A549 (cell line): ENCODE measurements around the gene VPS26A. TPM values are rescaled to one million over a fixed set of nuclear protein-coding genes. Genes with fewer than 3 reads are reported as not detected.

ENCODE experiments used
- ATAC-seq, 2 experiments: fragments of 200-7000 bp in 1 of 2; fragments of >200 bp in 1 of 2; cut with Nextera tagmentation in 1 of 2; cut with Tn5 transposase in 1 of 2; 3 replicates each; pipeline versions ENCODE4 v1.8.0 to v1.9.1; 2018 to 2020; ENCODE audit warnings: mild to moderate bottlenecking in 1 of 2, moderate library complexity in 1 of 2
- CTCF ChIA-PET: fragments of 300-600 bp; sonication (Branson Sonifier 250); formaldehyde crosslinking; extraction: SDS; loops from one replicate; lab custom pipeline; 2021; ENCODE audit warnings: antibody characterized with exemption, inconsistent platforms; lab: Yijun Ruan, JAX
- POLR2A ChIA-PET: fragments of 350-600 bp; formaldehyde crosslinking; extraction: SDS; loops from one replicate; lab custom pipeline; 2021; ENCODE audit warnings: antibody characterized with exemption, inconsistent platforms; lab: Yijun Ruan, JAX
- DNase-seq, 2 experiments: peaks; one replicate each; pipeline versions ENCODE4 v3.0.0 to v3.0.0-alpha.2; 2011 to 2016; ENCODE audit warnings: low read depth in 1 of 2, low spot score in 1 of 2
- FAIRE-seq: peaks from 2 replicates; lab custom pipeline; 2011; peaks lifted over from hg19 to GRCh38; lab: Jason Lieb, UNC
- H3K27ac ChIP-seq, 2 experiments: fragments of >200 bp; sonication (Bioruptor Twin); formaldehyde crosslinking; 3 replicates each; pipeline ENCODE4 v1.5.1; 2016 to 2017
- H3K4me1 ChIP-seq: fragments of >200 bp; sonication (Bioruptor Twin); formaldehyde crosslinking; 3 replicates; pipeline ENCODE4 v1.6.1; 2016
- H3K4me2 ChIP-seq: fragments of >200 bp; sonication (Bioruptor Twin); formaldehyde crosslinking; 3 replicates; pipeline ENCODE4 v1.6.1; 2016
- H3K4me3 ChIP-seq: fragments of >200 bp; sonication (Bioruptor Twin); formaldehyde crosslinking; 3 replicates; pipeline ENCODE4 v1.5.1; 2016
- H3K9me3 ChIP-seq: fragments of >200 bp; sonication (Bioruptor Twin); formaldehyde crosslinking; 3 replicates; pipeline ENCODE4 v1.6.1; 2016
- CBX2 ChIP-seq: fragments of 200-600 bp; sonication (generic); IDR thresholded peaks from 2 replicates; pipeline ENCODE4 v1.6.1; 2016; ENCODE audit warnings: low read depth, mild to moderate bottlenecking, borderline replicate concordance
- CEBPB ChIP-seq, 2 experiments: fragments of >200 bp in 1 of 2; sonication (Bioruptor Twin) in 1 of 2; formaldehyde crosslinking in 1 of 2; IDR thresholded peaks; 2 replicates each; pipeline ENCODE4 v1.6.1; 2012 to 2016
- CHD2 ChIP-seq: fragments of 150-350 bp; IDR thresholded peaks from 2 replicates; pipeline ENCODE4 v1.6.1; 2014; ENCODE audit warnings: low read length; ENCODE audit not compliant: partially characterized antibody
- CHD4 ChIP-seq: fragments of 200-600 bp; sonication (generic); IDR thresholded peaks from 2 replicates; pipeline ENCODE4 v1.6.1; 2016; ENCODE audit warnings: antibody characterized with exemption, mild to moderate bottlenecking, borderline replicate concordance
- EHF ChIP-seq: fragments of 250-450 bp; sonication (Bioruptor Pico); IDR thresholded peaks from 2 replicates; pipeline ENCODE4 v1.5.0; 2020; ENCODE audit warnings: mild to moderate bottlenecking
- EHMT2 ChIP-seq: fragments of 200-600 bp; sonication (generic); IDR thresholded peaks from 2 replicates; pipeline ENCODE4 v1.6.1; 2016; ENCODE audit warnings: antibody characterized with exemption, low read depth, mild to moderate bottlenecking, moderate library complexity
- ELK1 ChIP-seq: fragments of 150-350 bp; IDR thresholded peaks from 2 replicates; pipeline ENCODE4 v1.6.1; 2014; ENCODE audit warnings: low read depth, mild to moderate bottlenecking, low read length
- FOSL2 ChIP-seq, 2 experiments: fragments of 450-650 bp in 1 of 2; fragments of >200 bp in 1 of 2; sonication (Bioruptor Twin) in 1 of 2; formaldehyde crosslinking; IDR thresholded peaks; 2 replicates each; pipeline versions ENCODE4 v1.5.0 to v1.6.1; 2016 to 2020; ENCODE audit warnings: mild to moderate bottlenecking in 1 of 2, moderate library complexity in 1 of 2
- HDAC2 ChIP-seq: fragments of 200-600 bp; sonication (generic); IDR thresholded peaks from 2 replicates; pipeline ENCODE4 v1.6.1; 2016
- HES2 ChIP-seq: fragments of >200 bp; sonication (Bioruptor Twin); formaldehyde crosslinking; IDR thresholded peaks from 2 replicates; pipeline ENCODE4 v1.6.1; 2016
- HEYL ChIP-seq: fragments of 250-450 bp; sonication (Bioruptor Pico); IDR thresholded peaks from 2 replicates; pipeline ENCODE4 v1.8.0; 2021; ENCODE audit warnings: mild to moderate bottlenecking, moderate library complexity
- HOXA7 ChIP-seq: fragments of 250-450 bp; sonication (Bioruptor Pico); IDR thresholded peaks from 2 replicates; pipeline ENCODE4 v1.5.0; 2020; ENCODE audit warnings: mild to moderate bottlenecking, moderate library complexity
- HOXB13 ChIP-seq: fragments of 250-450 bp; sonication (Bioruptor Pico); IDR thresholded peaks from 2 replicates; pipeline ENCODE4 v1.5.0; 2020; ENCODE audit warnings: low read depth, mild to moderate bottlenecking, moderate library complexity
- KDM1A ChIP-seq: fragments of 200-600 bp; sonication (generic); IDR thresholded peaks from 2 replicates; pipeline ENCODE4 v1.6.1; 2016; ENCODE audit warnings: low read depth, mild to moderate bottlenecking
- KDM5A ChIP-seq: fragments of 200-600 bp; sonication (generic); IDR thresholded peaks from 2 replicates; pipeline ENCODE4 v1.6.1; 2016; ENCODE audit warnings: antibody characterized with exemption, mild to moderate bottlenecking
- MAFK ChIP-seq: fragments of 450-650 bp; IDR thresholded peaks from 2 replicates; pipeline ENCODE4 v1.6.1; 2014; ENCODE audit not compliant: partially characterized antibody
- MAZ ChIP-seq: fragments of 150-350 bp; IDR thresholded peaks from 2 replicates; pipeline ENCODE4 v1.6.1; 2014; ENCODE audit warnings: antibody characterized with exemption, low read depth, low read length, borderline replicate concordance
- MYC ChIP-seq: IDR thresholded peaks from 2 replicates; pipeline ENCODE4 v1.6.1; 2012; ENCODE audit warnings: mild to moderate bottlenecking, inconsistent platforms, low read length, improper control_type of control experiment, borderline replicate concordance
- NFE2L2 ChIP-seq: fragments of 150-350 bp; conservative IDR thresholded peaks from 2 replicates; pipeline ENCODE4 v1.6.1; 2014; ENCODE audit warnings: low read length
- POLR2A ChIP-seq: IDR thresholded peaks from 2 replicates; pipeline ENCODE4 v1.6.1; 2012; ENCODE audit warnings: mild to moderate bottlenecking, low read length
- POLR2AphosphoS2 ChIP-seq: conservative IDR thresholded peaks from 2 replicates; pipeline ENCODE4 v1.6.1; 2012; ENCODE audit warnings: low read length, improper control_type of control experiment, inconsistent platforms
- RARB ChIP-seq: fragments of 250-450 bp; sonication (Bioruptor Pico); IDR thresholded peaks from 2 replicates; pipeline ENCODE4 v1.8.0; 2021; ENCODE audit warnings: mild to moderate bottlenecking, moderate library complexity
- RNF2 ChIP-seq: fragments of 200-600 bp; sonication (generic); IDR thresholded peaks from 2 replicates; pipeline ENCODE4 v1.6.1; 2016; ENCODE audit warnings: low read depth, mild to moderate bottlenecking, antibody characterized with exemption, moderate library complexity, borderline replicate concordance
- SREBF2 ChIP-seq: fragments of 450-650 bp; IDR thresholded peaks from 2 replicates; pipeline ENCODE4 v1.6.1; 2014; ENCODE audit warnings: mild to moderate bottlenecking, moderate library complexity
- TFCP2L1 ChIP-seq: fragments of 250-450 bp; sonication (Bioruptor Pico); IDR thresholded peaks from 2 replicates; pipeline ENCODE4 v1.5.0; 2021; ENCODE audit warnings: mild to moderate bottlenecking
- TP53 ChIP-seq: fragments of 250-450 bp; sonication (Bioruptor Pico); IDR thresholded peaks from 2 replicates; pipeline ENCODE4 v1.5.0; 2021; ENCODE audit warnings: mild to moderate bottlenecking, moderate library complexity
- USF2 ChIP-seq: fragments of 450-650 bp; IDR thresholded peaks from 2 replicates; pipeline ENCODE4 v1.6.1; 2014; ENCODE audit warnings: antibody characterized with exemption
- ZC3H11A ChIP-seq: fragments of 450-650 bp; IDR thresholded peaks from 2 replicates; pipeline ENCODE4 v1.6.1; 2014; ENCODE audit warnings: antibody characterized with exemption, mild to moderate bottlenecking
- ZFP36 ChIP-seq: fragments of 450-650 bp; IDR thresholded peaks from 2 replicates; pipeline ENCODE4 v1.6.1; 2014; ENCODE audit warnings: borderline replicate concordance; ENCODE audit not compliant: partially characterized antibody
- ZNF302 ChIP-seq: fragments of 250-450 bp; sonication (Bioruptor Pico); IDR thresholded peaks from 2 replicates; pipeline ENCODE4 v1.9.0; 2021; ENCODE audit warnings: inconsistent platforms, mild to moderate bottlenecking, moderate library complexity
- ZSCAN20 ChIP-seq: fragments of 250-450 bp; sonication (Bioruptor Pico); IDR thresholded peaks from 2 replicates; pipeline ENCODE4 v1.8.0; 2022; ENCODE audit warnings: mild to moderate bottlenecking, moderate library complexity
- WGBS: methylation state at CpG from one replicate; pipeline ENCODE4 v1.1.6; 2017; ENCODE audit errors: missing lambda C conversion rate; 5-methylcytosine and 5-hydroxymethylcytosine counted together
- polyA plus RNA-seq, 4 experiments: library from polyadenylated mRNA; depleted of rRNA in 3 of 4; stranded (reverse); fragments of >200 nt; fragmentation: RNase III in 1 of 4; extraction: RNeasy Plus Mini Kit Qiagen cat#74134 plus additional on column Dnase treatment in 1 of 4; gene quantifications; 2 replicates in 3 of 4; 3 replicates in 1 of 4; pipeline ENCODE4 v1.2.3, GENCODE V29; 2011 to 2017

VPS26A gene
- polyA plus RNA-seq, 2 of the 4 experiments (the other 2 are of a cell fraction) = 52.6 to 62.6 TPM

GRCh38 chr10:69088801-69089501 lies 35.0 kb upstream of the VPS26A start:
- Histone ChIP-seq H3K4me1 (peaks cover 5% of the 10 kb centered on the region; the same call in 1 of the 3 replicates), H3K4me3 (peak overlapping the region; percentile 59), H3K4me2 (peak overlapping the region; percentile 82), H3K9me3 (no peaks in the 10 kb centered on the region), H3K27ac (peak overlapping the region; percentile 78 to 79)
- TF ChIP-seq POLR2AphosphoS2 (no peak), NFE2L2 (peak; percentile 76), TP53 (CRISPR knock-in tag) (no peak), EHMT2 (no peak), CHD2 (no peak), ZFP36 (no peak), HOXB13 (CRISPR knock-in tag) (no peak), HDAC2 (no peak), FOSL2 (IDR thresholded peaks at IDR 0.05) (no peak), FOSL2 (CRISPR knock-in tag; IDR thresholded peaks at IDR 0.05) (peak; percentile 80), RNF2 (no peak), USF2 (no peak), SREBF2 (no peak), POLR2A (no peak), EHF (no peak), MAFK (peak; percentile 34), ZNF302 (no peak), ZC3H11A (no peak), MAZ (no peak), CHD4 (no peak), HEYL (CRISPR knock-in tag) (no peak)
- FAIRE-seq = no peak
- CTCF ChIA-PET = interaction anchor here (1.7 kb wide), 1 partner anchor 84 kb away, joined by 4 read pairs; no protein-coding TSS in a partner anchor
- WGBS = 28% methylated on average over 10 of the region's 10 CpGs
- peak; percentile 42 to 80 for DNase-seq
- POLR2A ChIA-PET = no interaction called here
- peak; percentile 40 to 46; a peak in 3 of 6 replicates for ATAC-seq

- Histone ChIP-seq H3K4me2 (peak overlapping the region; percentile 82), H3K4me3 (peak overlapping the region; percentile 59; the same call in 1 of the 3 replicates), H3K9me3 (no peaks in the 10 kb centered on the region), H3K27ac (peak overlapping the region; percentile 78 to 79; a peak in 5 of 6 replicates), H3K4me1 (peaks cover 5% of the 10 kb centered on the region; the same call in 1 of the 3 replicates)
- WGBS = 85% methylated on average over 16 of the region's 16 CpGs
- CTCF ChIA-PET = interaction anchor here (1.4 to 1.6 kb wide), 2 partner anchors 13 to 80 kb away, joined by 3 to 4 read pairs; no protein-coding TSS in a partner anchor
- POLR2A ChIA-PET = no interaction called here
- FAIRE-seq = no peak
- no peak for ATAC-seq
- no peak for TF ChIP-seq TP53 (CRISPR knock-in tag)
- TF ChIP-seq ELK1 = no peak
- no peak for TF ChIP-seq KDM1A
- TF ChIP-seq USF2 = no peak
- TF ChIP-seq CBX2 = no peak
- TF ChIP-seq ZFP36 = no peak
- TF ChIP-seq ZNF302 = no peak
- no peak for TF ChIP-seq KDM5A
- TF ChIP-seq HES2 = no peak
- TF ChIP-seq CEBPB (IDR thresholded peaks at IDR 0.05) = no peak
- no peak for TF ChIP-seq EHMT2
- TF ChIP-seq TFCP2L1 = no peak
- no peak for TF ChIP-seq ZSCAN20 (CRISPR knock-in tag)
- TF ChIP-seq CHD4 = no peak
- TF ChIP-seq RARB (CRISPR knock-in tag) = no peak
- TF ChIP-seq MYC = no peak
- TF ChIP-seq HOXA7 (CRISPR knock-in tag) = no peak
- DNase-seq = no peak
Observed at GRCh38 chr10:69089638-69090599, 34.1 kb upstream of the VPS26A start.
